RWPE2 (cell line): ENCODE data around the gene CDH19.

Experiments
- ATAC-seq: fragments of 200-7000 bp; cut with Tn5 transposase; 3 replicates; pipeline ENCODE4 v1.9.1; 2021; ENCODE audit warnings: low read depth
- DNase-seq: peaks from one replicate; pipeline ENCODE4 v3.0.0-alpha.2; 2020; ENCODE audit warnings: low spot score
- H3K27ac ChIP-seq: fragments of 450-650 bp; 2 replicates; pipeline ENCODE4 v1.5.1; 2017; ENCODE audit warnings: mild to moderate bottlenecking; ENCODE audit not compliant: poor library complexity, severe bottlenecking
- H3K27me3 ChIP-seq: fragments of 250-450 bp; sonication (Bioruptor Pico); 2 replicates; pipeline ENCODE4 v1.5.1; 2021; ENCODE audit warnings: mild to moderate bottlenecking, moderate library complexity; ENCODE audit not compliant: insufficient read depth, poor library complexity, severe bottlenecking
- H3K36me3 ChIP-seq: fragments of 250-450 bp; sonication (Bioruptor Pico); 2 replicates; pipeline ENCODE4 v1.5.1; 2020; ENCODE audit warnings: low read depth, mild to moderate bottlenecking, moderate library complexity
- H3K4me1 ChIP-seq: fragments of 250-450 bp; sonication (Bioruptor Pico); 2 replicates; pipeline ENCODE4 v1.5.1; 2021; ENCODE audit warnings: mild to moderate bottlenecking, moderate library complexity; ENCODE audit not compliant: insufficient read depth, poor library complexity, severe bottlenecking
- H3K4me3 ChIP-seq: fragments of 250-450 bp; sonication (Bioruptor Pico); 2 replicates; pipeline ENCODE4 v1.5.1; 2021; ENCODE audit warnings: mild to moderate bottlenecking, moderate library complexity; ENCODE audit not compliant: severe bottlenecking
- H3K9me3 ChIP-seq: fragments of 250-450 bp; sonication (Bioruptor Pico); 2 replicates; pipeline ENCODE4 v1.5.1; 2021; ENCODE audit warnings: mild to moderate bottlenecking, moderate library complexity; ENCODE audit not compliant: severe bottlenecking
- TF ChIP-seq, protein P1 (sequence below): fragments of 450-650 bp; IDR thresholded peaks from one replicate; pipeline ENCODE4 v1.5.1; 2017; ENCODE audit warnings: mild to moderate bottlenecking, moderate library complexity; ENCODE audit not compliant: poor library complexity, severe bottlenecking

Gene CDH19, protein sequence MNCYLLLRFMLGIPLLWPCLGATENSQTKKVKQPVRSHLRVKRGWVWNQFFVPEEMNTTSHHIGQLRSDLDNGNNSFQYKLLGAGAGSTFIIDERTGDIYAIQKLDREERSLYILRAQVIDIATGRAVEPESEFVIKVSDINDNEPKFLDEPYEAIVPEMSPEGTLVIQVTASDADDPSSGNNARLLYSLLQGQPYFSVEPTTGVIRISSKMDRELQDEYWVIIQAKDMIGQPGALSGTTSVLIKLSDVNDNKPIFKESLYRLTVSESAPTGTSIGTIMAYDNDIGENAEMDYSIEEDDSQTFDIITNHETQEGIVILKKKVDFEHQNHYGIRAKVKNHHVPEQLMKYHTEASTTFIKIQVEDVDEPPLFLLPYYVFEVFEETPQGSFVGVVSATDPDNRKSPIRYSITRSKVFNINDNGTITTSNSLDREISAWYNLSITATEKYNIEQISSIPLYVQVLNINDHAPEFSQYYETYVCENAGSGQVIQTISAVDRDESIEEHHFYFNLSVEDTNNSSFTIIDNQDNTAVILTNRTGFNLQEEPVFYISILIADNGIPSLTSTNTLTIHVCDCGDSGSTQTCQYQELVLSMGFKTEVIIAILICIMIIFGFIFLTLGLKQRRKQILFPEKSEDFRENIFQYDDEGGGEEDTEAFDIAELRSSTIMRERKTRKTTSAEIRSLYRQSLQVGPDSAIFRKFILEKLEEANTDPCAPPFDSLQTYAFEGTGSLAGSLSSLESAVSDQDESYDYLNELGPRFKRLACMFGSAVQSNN

DNA sequence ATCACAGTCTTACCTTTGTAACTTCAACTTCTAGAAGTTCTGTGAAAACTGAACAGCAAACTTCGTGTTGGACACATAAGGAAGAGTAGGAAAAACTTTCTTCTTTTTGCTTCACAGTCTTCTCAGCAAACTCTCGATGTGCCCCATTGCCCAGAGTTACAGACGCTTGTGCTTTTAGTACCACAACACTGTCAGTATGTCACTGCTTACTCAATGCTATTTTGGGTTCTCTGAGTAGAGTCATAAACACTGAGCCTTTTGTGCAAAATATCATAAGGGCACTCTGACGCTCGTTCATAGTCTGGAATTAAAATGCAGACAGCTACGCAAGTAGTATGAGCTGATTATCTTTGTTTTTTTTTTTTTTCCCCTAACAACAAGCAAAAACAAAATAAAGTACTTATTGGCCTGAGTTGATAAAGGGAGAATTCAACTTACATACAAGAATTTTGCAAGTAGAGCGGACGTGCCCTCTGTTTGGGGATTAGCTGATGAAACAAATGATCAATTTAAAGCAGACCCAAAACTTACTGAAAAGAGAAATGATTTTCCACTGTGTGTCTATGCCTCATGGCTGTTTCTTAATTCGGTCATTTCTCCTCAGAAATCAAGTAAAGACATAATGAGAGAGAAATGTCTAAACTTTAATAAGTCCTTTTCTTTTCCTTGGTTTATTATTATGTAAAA, at the start of gene CDH19:
Gene CDH19 (minus strand): TSS at position 150 of the 687 bp plus-strand sequence. CDS start 31,886 bp downstream, outside the sequence.
- Histone ChIP-seq H3K36me3 (no peaks in the 10 kb centered on the region; the same call in 1 of the 2 replicates), H3K9me3 (no peaks in the 10 kb centered on the region), H3K4me1 (peaks cover 2% of the 10 kb centered on the region), H3K4me3 (no peak within 1 kb of the TSS), H3K27me3 (no peaks in the 10 kb centered on the region), H3K27ac (no peak within 1 kb of the TSS)
- TF ChIP-seq, protein P1, sequence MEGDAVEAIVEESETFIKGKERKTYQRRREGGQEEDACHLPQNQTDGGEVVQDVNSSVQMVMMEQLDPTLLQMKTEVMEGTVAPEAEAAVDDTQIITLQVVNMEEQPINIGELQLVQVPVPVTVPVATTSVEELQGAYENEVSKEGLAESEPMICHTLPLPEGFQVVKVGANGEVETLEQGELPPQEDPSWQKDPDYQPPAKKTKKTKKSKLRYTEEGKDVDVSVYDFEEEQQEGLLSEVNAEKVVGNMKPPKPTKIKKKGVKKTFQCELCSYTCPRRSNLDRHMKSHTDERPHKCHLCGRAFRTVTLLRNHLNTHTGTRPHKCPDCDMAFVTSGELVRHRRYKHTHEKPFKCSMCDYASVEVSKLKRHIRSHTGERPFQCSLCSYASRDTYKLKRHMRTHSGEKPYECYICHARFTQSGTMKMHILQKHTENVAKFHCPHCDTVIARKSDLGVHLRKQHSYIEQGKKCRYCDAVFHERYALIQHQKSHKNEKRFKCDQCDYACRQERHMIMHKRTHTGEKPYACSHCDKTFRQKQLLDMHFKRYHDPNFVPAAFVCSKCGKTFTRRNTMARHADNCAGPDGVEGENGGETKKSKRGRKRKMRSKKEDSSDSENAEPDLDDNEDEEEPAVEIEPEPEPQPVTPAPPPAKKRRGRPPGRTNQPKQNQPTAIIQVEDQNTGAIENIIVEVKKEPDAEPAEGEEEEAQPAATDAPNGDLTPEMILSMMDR: no peak
- DNase-seq (no peak), ATAC-seq (no peak)

DNA sequence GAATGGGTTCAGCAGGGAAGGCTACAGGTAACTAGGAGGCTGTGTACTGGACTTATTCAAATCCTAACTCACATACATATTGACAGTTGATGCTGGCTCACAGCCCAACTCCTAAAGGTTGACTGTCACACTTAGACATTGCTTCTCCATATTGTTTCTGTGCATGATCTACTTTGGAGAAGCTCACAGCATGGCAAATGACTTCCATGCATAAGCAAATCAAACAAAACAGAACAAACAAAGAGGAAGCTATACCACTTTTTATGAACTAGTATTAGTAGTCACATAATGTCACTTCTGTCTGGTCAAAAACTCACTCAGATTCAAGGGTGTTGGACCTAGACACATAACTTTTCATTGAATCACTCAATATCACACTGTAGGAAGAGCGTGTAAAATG, 43.8 kb upstream of the CDH19 start:
- Histone ChIP-seq H3K27me3 (no peaks in the 10 kb centered on the region), H3K36me3 (no peaks in the 10 kb centered on the region), H3K4me3 (no peak overlapping the region), H3K9me3 (no peaks in the 10 kb centered on the region), H3K27ac (no peak overlapping the region), H3K4me1 (no peaks in the 10 kb centered on the region)
- TF ChIP-seq, protein P1: no peak
- no peak for ATAC-seq
- no peak for DNase-seq

DNA sequence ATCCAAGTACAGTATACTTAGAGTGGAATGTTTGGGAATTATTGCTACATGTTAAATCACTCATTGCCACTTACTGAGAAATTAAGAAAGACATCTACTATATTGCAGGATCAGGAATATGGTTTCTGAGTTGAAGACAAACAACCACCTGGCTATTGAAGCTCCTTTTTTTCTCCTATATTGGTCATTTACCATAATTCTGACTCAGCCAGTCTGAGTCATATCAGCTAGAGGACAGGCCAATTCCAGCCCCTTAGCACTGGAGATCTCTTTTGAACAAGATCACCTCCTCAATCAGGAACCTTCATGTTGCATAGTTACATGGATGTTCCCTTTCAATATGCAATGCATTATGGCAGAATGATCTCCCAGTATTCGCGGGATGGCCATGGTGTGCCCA, 42.7 kb upstream of the CDH19 start:
- Histone ChIP-seq H3K27ac (no peak overlapping the region), H3K4me3 (no peak overlapping the region), H3K9me3 (no peaks in the 10 kb centered on the region), H3K36me3 (no peaks in the 10 kb centered on the region), H3K27me3 (no peaks in the 10 kb centered on the region), H3K4me1 (no peaks in the 10 kb centered on the region)
- ATAC-seq (peak; percentile 72), DNase-seq (no peak)
- TF ChIP-seq, protein P1: no peak

DNA sequence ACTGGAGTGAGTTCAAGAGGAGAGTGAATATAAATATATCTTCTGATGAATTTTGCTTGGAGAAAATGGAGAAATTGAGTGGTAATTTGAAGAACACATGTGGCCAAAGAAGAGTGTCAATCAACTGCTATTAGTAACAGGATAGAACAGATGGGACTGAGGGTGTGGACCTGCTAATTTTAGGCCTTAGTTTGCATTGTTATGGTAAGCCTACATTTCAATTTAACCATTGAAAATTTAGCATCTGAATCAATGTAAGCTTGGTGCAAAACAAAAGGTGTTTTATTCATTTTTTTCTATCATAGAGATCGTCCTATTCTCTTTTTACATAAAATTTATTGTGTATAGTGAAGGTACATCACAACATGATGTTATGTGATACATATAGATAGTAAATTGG, 42.1 kb upstream of the CDH19 start:
- Histone ChIP-seq H3K4me1 (no peaks in the 10 kb centered on the region), H3K4me3 (no peak overlapping the region), H3K36me3 (no peaks in the 10 kb centered on the region), H3K27ac (no peak overlapping the region), H3K27me3 (no peaks in the 10 kb centered on the region), H3K9me3 (no peaks in the 10 kb centered on the region)
- DNase-seq: no peak
- TF ChIP-seq, protein P1: no peak
- ATAC-seq: no peak
